ENCODE data around the gene RNF126.

- TF ChIP-seq CTCF (IDR thresholded peaks at IDR 0.05; ENCODE audit: low read length): no peak
- no peak for TF ChIP-seq EZH2 (IDR thresholded peaks at IDR 0.05; ENCODE audit: borderline replicate concordance, low read length)
Observed at GRCh38 chr19:621819-622218, 41.2 kb downstream of the RNF126 start.
